Kidney (tissue), 14 donors: Measurements from ENCODE around the gene TAF10. TPM values are rescaled to one million over a fixed set of nuclear protein-coding genes. Genes with fewer than 3 reads are reported as not detected.

Experiments used
- DNase-seq, 5 donors: peaks; one replicate each; pipeline ENCODE4 v3.0.0-alpha.2; 2013 to 2020
- FAIRE-seq: peaks from 2 replicates; lab custom pipeline; 2012; peaks lifted over from hg19 to GRCh38; lab: Jason Lieb, UNC
- H3K27ac ChIP-seq, 2 donors: one replicate each; pipeline ENCODE4 v1.7.0; 2013; ENCODE audit warnings: low read depth in 2 of 2, low read length in 2 of 2, inconsistent platforms in 1 of 2
- H3K27me3 ChIP-seq: one replicate; pipeline ENCODE4 v1.7.1; 2013; ENCODE audit warnings: low read length, inconsistent platforms; ENCODE audit not compliant: control insufficient read depth, insufficient read depth
- H3K36me3 ChIP-seq, 3 donors: one replicate each; pipeline versions ENCODE4 v1.7.0 to v1.7.1; 2013; ENCODE audit warnings: low read length in 3 of 3, control low read depth in 1 of 3, inconsistent platforms in 1 of 3; ENCODE audit not compliant: insufficient read depth in 3 of 3, control insufficient read depth in 2 of 3
- H3K4me1 ChIP-seq, 3 donors: one replicate each; pipeline versions ENCODE4 v1.7.0 to v1.7.1; 2013; ENCODE audit warnings: low read length in 3 of 3, inconsistent platforms in 1 of 3, low read depth in 1 of 3; ENCODE audit not compliant: control insufficient read depth in 2 of 3, insufficient read depth in 2 of 3
- H3K4me3 ChIP-seq, 3 donors: one replicate each; pipeline versions ENCODE4 v1.7.0 to v1.8.1; 2013; ENCODE audit warnings: low read length in 3 of 3, control low read depth in 1 of 3, inconsistent platforms in 1 of 3
- H3K9ac ChIP-seq, 3 donors: one replicate each; pipeline versions ENCODE4 v1.7.0 to v1.7.1; 2013; ENCODE audit warnings: low read length in 3 of 3, control low read depth in 1 of 3, inconsistent platforms in 1 of 3
- H3K9me3 ChIP-seq, 3 donors: one replicate each; pipeline versions ENCODE4 v1.7.0 to v1.7.1; 2013; ENCODE audit warnings: low read length in 3 of 3, control low read depth in 1 of 3, inconsistent platforms in 1 of 3; ENCODE audit not compliant: control insufficient read depth in 2 of 3, insufficient read depth in 1 of 3
- intact Hi-C: fragments of 100-400 bp; cut with DNase I; formaldehyde crosslinking; loops from one replicate; pipeline ENCODE4 v1.11.1; 2022
- polyA plus RNA-seq: library from polyadenylated mRNA; stranded (reverse); fragments of 350-450 nt; fragmentation: Illumina TruSeq; extraction: RNeasy Lipid Tissue Mini Kit (QIAGEN cat#74804); gene quantifications from one replicate; pipeline ENCODE4 v1.2.3, GENCODE V29; 2014; ENCODE audit warnings: low read depth, low replicate concordance; ENCODE audit not compliant: insufficient read depth
- total RNA-seq: library from RNA; stranded (reverse); fragmentation: NEBNext Ultra II Directional; extraction: Animal tissue kit (Norgen Biotek cat#: 25700); gene quantifications from one replicate; pipeline ENCODE4 v1.2.1, GENCODE V29; 2021
- TF ChIP-seq, protein P1 (sequence below): IDR thresholded peaks from 3 replicates; pipeline ENCODE4 v1.5.1; 2012; ENCODE audit warnings: mild to moderate bottlenecking, moderate library complexity, borderline replicate concordance; ENCODE audit not compliant: insufficient read depth; ENCODE audit errors: extremely low read depth
- donor health status: control.
- donor health status: control.
- donor health status: control.
- donor health status: control.
- donor health status: control.
- donor health status: DM: yes; HTN: yes; CAD: no.
- donor health status: Normal renal cell carcinoma (clear cell type).

The TAF10 gene
- total and polyA plus RNA-seq, 2 donors from 2014 or later, result 136 to 250 TPM

GRCh38 chr11:6608011-6608410 is 4.0 kb downstream of the TAF10 start:
- Histone ChIP-seq H3K4me3 (no peak overlapping the region), H3K36me3 (peaks cover 20 to 37% (median 27%) of the 10 kb centered on the region in 3 donors), H3K27me3 (no peaks in the 10 kb centered on the region), H3K4me1 (peaks cover 5 to 44% (median 31%) of the 10 kb centered on the region in 3 donors), H3K27ac (peak overlapping the region in 1 of 2 donors; percentile 88), H3K9ac (peak overlapping the region in 1 of 3 donors; percentile 4), H3K9me3 (no peaks in the 10 kb centered on the region)
- DNase-seq (peak in 3 of 5 donors; percentile 5 to 51 (median 45)), FAIRE-seq (no peak)
- intact Hi-C loops, result no loop called here
- TF ChIP-seq, protein P1, sequence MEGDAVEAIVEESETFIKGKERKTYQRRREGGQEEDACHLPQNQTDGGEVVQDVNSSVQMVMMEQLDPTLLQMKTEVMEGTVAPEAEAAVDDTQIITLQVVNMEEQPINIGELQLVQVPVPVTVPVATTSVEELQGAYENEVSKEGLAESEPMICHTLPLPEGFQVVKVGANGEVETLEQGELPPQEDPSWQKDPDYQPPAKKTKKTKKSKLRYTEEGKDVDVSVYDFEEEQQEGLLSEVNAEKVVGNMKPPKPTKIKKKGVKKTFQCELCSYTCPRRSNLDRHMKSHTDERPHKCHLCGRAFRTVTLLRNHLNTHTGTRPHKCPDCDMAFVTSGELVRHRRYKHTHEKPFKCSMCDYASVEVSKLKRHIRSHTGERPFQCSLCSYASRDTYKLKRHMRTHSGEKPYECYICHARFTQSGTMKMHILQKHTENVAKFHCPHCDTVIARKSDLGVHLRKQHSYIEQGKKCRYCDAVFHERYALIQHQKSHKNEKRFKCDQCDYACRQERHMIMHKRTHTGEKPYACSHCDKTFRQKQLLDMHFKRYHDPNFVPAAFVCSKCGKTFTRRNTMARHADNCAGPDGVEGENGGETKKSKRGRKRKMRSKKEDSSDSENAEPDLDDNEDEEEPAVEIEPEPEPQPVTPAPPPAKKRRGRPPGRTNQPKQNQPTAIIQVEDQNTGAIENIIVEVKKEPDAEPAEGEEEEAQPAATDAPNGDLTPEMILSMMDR, result no peak

DNA sequence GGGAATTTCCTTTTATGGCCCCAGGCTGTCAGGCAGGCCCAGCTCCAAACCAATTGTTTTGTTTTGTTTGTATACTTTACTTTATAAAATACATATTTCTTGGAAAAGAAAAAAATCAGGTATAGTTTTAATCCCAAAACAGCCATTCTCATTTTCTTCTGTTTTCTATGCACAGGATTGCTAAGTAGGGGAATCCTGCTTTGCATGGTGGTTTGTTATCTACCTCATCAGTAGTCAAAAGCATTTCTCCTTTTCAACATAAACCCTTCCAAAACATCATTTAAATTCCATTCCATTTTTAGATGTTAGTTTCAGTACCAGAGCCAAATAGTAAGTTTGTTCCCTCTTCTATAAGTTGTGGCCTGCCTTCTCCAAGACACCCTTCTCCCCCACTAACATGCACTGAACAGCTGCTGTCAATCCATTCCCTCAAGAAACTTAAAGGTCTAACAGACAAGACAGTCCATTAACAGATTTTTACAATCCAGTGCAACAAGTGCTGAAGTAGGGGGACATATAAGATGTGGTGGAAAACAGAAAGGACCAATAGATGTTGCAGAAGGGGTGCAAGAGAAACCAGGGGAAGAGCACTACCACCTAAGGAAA is 4.7 kb downstream of the TAF10 start:
- peak overlapping the region; percentile 47 to 88 for H3K27ac ChIP-seq
- intact Hi-C loops, result no loop called here
- TF ChIP-seq, protein P1, result no peak
- no peaks in the 10 kb centered on the region for H3K27me3 ChIP-seq
- no peak for FAIRE-seq
- H3K4me3 ChIP-seq, result peak overlapping the region in 2 of 3 donors; percentile 0 to 26
- peak in 3 of 5 donors; percentile 5 to 62 (median 23) for DNase-seq
- H3K4me1 ChIP-seq, result peaks cover 5 to 45% (median 28%) of the 10 kb centered on the region in 3 donors
- peak overlapping the region; percentile 4 to 71 (median 15) for H3K9ac ChIP-seq
- H3K9me3 ChIP-seq, result no peaks in the 10 kb centered on the region
- H3K36me3 ChIP-seq, result peaks cover 20 to 37% (median 27%) of the 10 kb centered on the region in 3 donors

- Histone ChIP-seq H3K4me1 (peaks cover 5 to 52% (median 28%) of the 10 kb centered on the region in 3 donors), H3K9ac (peak overlapping the region; percentile 6 to 91 (median 61)), H3K36me3 (peaks cover 20 to 37% (median 27%) of the 10 kb centered on the region in 3 donors), H3K27ac (peak overlapping the region; percentile 82 to 90), H3K9me3 (no peaks in the 10 kb centered on the region), H3K4me3 (peak overlapping the region in 2 of 3 donors; percentile 2 to 91), H3K27me3 (no peaks in the 10 kb centered on the region)
- DNase-seq (peak; percentile 96 to 98 (median 97)), FAIRE-seq (peak; percentile 76)
- intact Hi-C loops, result no loop called here
- TF ChIP-seq, protein P1, result no peak
These were observed 5.4 kb downstream of the TAF10 start for GRCh38 chr11:6606471-6607189.
